GM21390 (cell line): ENCODE measurements around the gene SLC2A1.

ENCODE experiments used
- ATAC-seq: cut with Tn5 transposase; IDR thresholded peaks from one replicate; pipeline ENCODE4 v1.9.1; 2021; ENCODE audit not compliant: unreplicated experiment

SLC2A1 gene

GRCh38 chr1:42958488-42959319 lies at the start of gene SLC2A1:
Gene SLC2A1, minus strand, starts transcription at chr1:42958868. Its CDS starts 217 bp downstream, at chr1:42958651.
- ATAC-seq = peak; percentile 73

- no peak for ATAC-seq
Measured at GRCh38 chr1:43007377-43008114, 48.9 kb upstream of the SLC2A1 start.

GRCh38 chr1:43005460-43006361 lies 47.0 kb upstream of the SLC2A1 start:
- no peak for ATAC-seq

- ATAC-seq = no peak
Measured at GRCh38 chr1:43004587-43005459, 46.2 kb upstream of the SLC2A1 start.

GRCh38 chr1:43002766-43003165 lies 44.1 kb upstream of the SLC2A1 start:
- no peak for ATAC-seq

GRCh38 chr1:43002116-43002515 lies 43.4 kb upstream of the SLC2A1 start:
- ATAC-seq = no peak

GRCh38 chr1:43001434-43001833 lies 42.8 kb upstream of the SLC2A1 start:
- ATAC-seq = no peak

- ATAC-seq = no peak
Measured at GRCh38 chr1:43000271-43000670, 41.6 kb upstream of the SLC2A1 start.

GRCh38 chr1:42999308-42999707 lies 40.6 kb upstream of the SLC2A1 start:
- no peak for ATAC-seq

GRCh38 chr1:42998386-42998785 lies 39.7 kb upstream of the SLC2A1 start:
- no peak for ATAC-seq

- ATAC-seq = no peak
Measured at GRCh38 chr1:42996384-42996970, 37.8 kb upstream of the SLC2A1 start.

GRCh38 chr1:42993502-42994136 lies 35.0 kb upstream of the SLC2A1 start:
- no peak for ATAC-seq

- ATAC-seq = no peak
Measured at GRCh38 chr1:42992054-42992571, 33.4 kb upstream of the SLC2A1 start.

- no peak for ATAC-seq
Measured at GRCh38 chr1:42990757-42991346, 32.2 kb upstream of the SLC2A1 start.

- no peak for ATAC-seq
Measured at GRCh38 chr1:42983693-42984092, 25.0 kb upstream of the SLC2A1 start.

- no peak for ATAC-seq
Measured at GRCh38 chr1:42983253-42983652, 24.6 kb upstream of the SLC2A1 start.

GRCh38 chr1:42982641-42983040 lies 24.0 kb upstream of the SLC2A1 start:
- ATAC-seq = no peak

GRCh38 chr1:42981871-42982270 lies 23.2 kb upstream of the SLC2A1 start:
- no peak for ATAC-seq
